Measurements from ENCODE around the gene DAND5.

Gene DAND5

DNA sequence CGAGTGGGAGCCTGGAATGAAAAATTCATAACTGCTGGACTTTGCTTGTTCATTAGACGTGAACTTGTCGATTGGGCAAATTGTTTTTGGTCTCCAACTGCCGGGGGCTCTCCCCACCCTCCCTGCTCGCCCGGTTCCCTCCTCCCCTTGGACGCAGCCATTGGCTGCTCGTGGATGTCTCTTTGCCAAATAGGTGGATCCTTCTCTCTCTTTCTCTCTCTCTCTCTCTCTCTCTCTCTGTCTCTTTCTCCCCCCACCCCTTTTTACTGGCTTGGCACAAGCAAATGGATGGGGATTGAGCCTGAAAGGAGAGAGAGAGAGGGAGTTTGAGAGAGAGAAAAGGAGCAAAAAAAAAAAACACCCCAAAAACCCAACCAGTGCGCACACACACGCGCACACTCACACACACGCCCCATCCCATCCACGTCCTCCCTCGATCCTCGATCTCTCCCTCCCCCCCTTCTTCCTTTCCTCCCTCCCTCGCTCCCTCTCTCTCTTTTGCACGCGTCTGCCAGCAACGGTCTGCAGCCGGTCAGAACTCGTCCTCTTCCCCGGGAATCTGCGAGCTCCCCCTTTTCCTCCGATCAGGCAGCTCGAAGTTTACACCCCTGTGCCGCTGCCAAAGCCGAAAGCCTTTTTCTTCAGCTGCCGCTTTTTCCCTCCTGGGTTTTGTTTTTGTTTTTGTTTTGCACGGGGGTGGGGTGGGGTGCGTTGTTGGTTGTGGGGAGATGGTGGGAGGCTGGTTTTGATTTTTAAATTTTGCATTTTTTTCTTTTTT lies 53.7 kb downstream of the DAND5 start:
- peak; percentile 75 for DNase-seq (ENCODE audit: low spot score)

DNA sequence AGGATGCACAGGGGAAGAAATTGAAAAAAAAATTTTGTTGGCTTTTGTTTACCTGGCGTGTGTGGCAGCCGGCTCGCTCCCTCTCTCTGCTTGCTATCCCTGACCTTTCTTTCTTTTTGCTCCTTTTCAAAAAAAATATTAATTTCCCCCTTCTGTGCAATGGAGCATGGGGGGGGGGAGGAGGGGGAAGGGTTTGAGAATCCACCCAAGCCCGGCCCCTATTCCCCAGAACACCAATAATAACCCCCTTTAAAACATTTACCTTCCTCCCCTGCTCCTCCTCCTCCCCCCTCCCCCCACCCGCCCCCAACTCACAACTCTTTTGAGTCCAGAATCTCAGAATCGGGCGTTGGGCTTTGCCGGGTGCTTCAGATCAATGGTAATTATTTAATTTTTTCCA lies 54.3 kb downstream of the DAND5 start:
- no peak for DNase-seq (ENCODE audit: low spot score)

Measured in hematopoietic multipotent progenitor cell treated with erythropoietin and hydrocortisone succinate and interleukin-3 and kit ligand, for 17 days (in vitro differentiated cells).